Astrocyte (in vitro differentiated cells and primary cell): ENCODE data around the gene PKHD1.

Experiments
- EZH2 ChIP-seq: IDR thresholded peaks from 2 replicates; pipeline ENCODE4 v1.6.1; 2012; ENCODE audit warnings: mild to moderate bottlenecking, low read length, inconsistent platforms; ENCODE audit not compliant: insufficient read depth
- TF ChIP-seq, protein P1 (sequence below): IDR thresholded peaks from 2 replicates; pipeline ENCODE4 v1.5.1; 2011; ENCODE audit warnings: low read depth, mild to moderate bottlenecking, inconsistent platforms, low read length, moderate library complexity; ENCODE audit not compliant: insufficient read depth

DNA sequence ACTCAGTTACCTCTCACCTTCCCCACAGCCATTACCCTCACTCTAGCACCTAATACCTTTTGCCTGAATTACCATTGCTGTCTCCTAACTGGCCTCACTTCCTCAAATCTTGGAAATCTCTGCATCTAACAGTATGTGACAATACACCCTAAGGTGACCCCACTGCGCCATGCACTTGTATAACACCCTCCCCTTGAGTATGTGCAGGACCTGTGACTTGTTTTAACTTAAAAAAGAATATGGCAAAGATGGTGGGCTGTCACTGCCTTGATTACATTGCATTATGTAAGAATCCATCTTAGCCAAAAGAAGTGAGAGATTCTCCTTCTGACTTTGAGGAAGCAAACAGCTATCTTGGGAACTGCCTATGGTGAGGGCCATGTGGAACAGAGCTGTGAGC is 29.9 kb upstream of the PKHD1 start:
- TF ChIP-seq, protein P1, sequence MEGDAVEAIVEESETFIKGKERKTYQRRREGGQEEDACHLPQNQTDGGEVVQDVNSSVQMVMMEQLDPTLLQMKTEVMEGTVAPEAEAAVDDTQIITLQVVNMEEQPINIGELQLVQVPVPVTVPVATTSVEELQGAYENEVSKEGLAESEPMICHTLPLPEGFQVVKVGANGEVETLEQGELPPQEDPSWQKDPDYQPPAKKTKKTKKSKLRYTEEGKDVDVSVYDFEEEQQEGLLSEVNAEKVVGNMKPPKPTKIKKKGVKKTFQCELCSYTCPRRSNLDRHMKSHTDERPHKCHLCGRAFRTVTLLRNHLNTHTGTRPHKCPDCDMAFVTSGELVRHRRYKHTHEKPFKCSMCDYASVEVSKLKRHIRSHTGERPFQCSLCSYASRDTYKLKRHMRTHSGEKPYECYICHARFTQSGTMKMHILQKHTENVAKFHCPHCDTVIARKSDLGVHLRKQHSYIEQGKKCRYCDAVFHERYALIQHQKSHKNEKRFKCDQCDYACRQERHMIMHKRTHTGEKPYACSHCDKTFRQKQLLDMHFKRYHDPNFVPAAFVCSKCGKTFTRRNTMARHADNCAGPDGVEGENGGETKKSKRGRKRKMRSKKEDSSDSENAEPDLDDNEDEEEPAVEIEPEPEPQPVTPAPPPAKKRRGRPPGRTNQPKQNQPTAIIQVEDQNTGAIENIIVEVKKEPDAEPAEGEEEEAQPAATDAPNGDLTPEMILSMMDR: no peak
- TF ChIP-seq EZH2: no peak
